CD4-positive, alpha-beta T cell treated with Interleukin-17A for 4 hours (primary cell): Measurements from ENCODE around the gene HYOU1.
"Not testable (repeated sequence)": the region's sequence is repeated elsewhere in the genome, so short reads cannot be mapped to it uniquely, and the experiment has no call there.

Experiments
- DNase-seq: peaks from one replicate; pipeline ENCODE4 v3.0.0-alpha.2; 2020; ENCODE audit warnings: mixed read lengths

The HYOU1 gene

GRCh38 chr11:119087123-119087522 lies 30.1 kb upstream of the HYOU1 start:
- DNase-seq, result no peak

GRCh38 chr11:119085437-119085847 lies 28.4 kb upstream of the HYOU1 start:
- no peak for DNase-seq

- peak; percentile 91 for DNase-seq
Observed at GRCh38 chr11:119084663-119085436, 27.8 kb upstream of the HYOU1 start, which contains the start of gene HMBS. Gene HMBS (plus strand): TSS chr11:119084881. CDS start chr11:119085034, 153 bp downstream.

GRCh38 chr11:119081682-119082260 lies 24.8 kb upstream of the HYOU1 start:
- DNase-seq, result no peak

- no peak for DNase-seq
Observed at GRCh38 chr11:119078675-119079420, 21.8 kb upstream of the HYOU1 start.

- DNase-seq, result no peak
Observed at GRCh38 chr11:119077839-119078238, 20.8 kb upstream of the HYOU1 start.

GRCh38 chr11:119067371-119068222 lies 10.6 kb upstream of the HYOU1 start, which contains the start of gene VPS11:
Gene VPS11 (plus strand): TSS chr11:119067818. CDS start chr11:119067824, 6 bp downstream.
- peak; percentile 99 for DNase-seq

GRCh38 chr11:119065369-119065768 lies 8.4 kb upstream of the HYOU1 start:
- peak; percentile 59 for DNase-seq

GRCh38 chr11:119062779-119063178 lies 5.8 kb upstream of the HYOU1 start:
- DNase-seq, result no peak

- DNase-seq, result no peak
Observed at GRCh38 chr11:119061256-119061655, 4.3 kb upstream of the HYOU1 start.

GRCh38 chr11:119059128-119059527 lies 2.1 kb upstream of the HYOU1 start:
- not testable (repeated sequence) for DNase-seq

GRCh38 chr11:119056421-119056999 lies 495 bp downstream of the HYOU1 start:
- peak; percentile 46 for DNase-seq

GRCh38 chr11:119055901-119056300 lies 1.1 kb downstream of the HYOU1 start:
- no peak for DNase-seq

- DNase-seq, result no peak
Observed at GRCh38 chr11:119054418-119054817, 2.6 kb downstream of the HYOU1 start.

- no peak for DNase-seq
Observed at GRCh38 chr11:119052163-119052814, 4.7 kb downstream of the HYOU1 start.

- no peak for DNase-seq
Observed at GRCh38 chr11:119051440-119052162, 5.4 kb downstream of the HYOU1 start.

- DNase-seq, result no peak
Observed at GRCh38 chr11:119049081-119049480, 7.9 kb downstream of the HYOU1 start.

GRCh38 chr11:119048644-119049043 lies 8.4 kb downstream of the HYOU1 start:
- no peak for DNase-seq

GRCh38 chr11:119047205-119047604 lies 9.8 kb downstream of the HYOU1 start:
- DNase-seq, result no peak

GRCh38 chr11:119046489-119046888 lies 10.5 kb downstream of the HYOU1 start:
- DNase-seq, result no peak

GRCh38 chr11:119044708-119045107 lies 12.3 kb downstream of the HYOU1 start:
- no peak for DNase-seq
